GM18907 (cell line): ENCODE results near the gene LUC7L3.
"Not testable (repeated sequence)": the region's sequence is repeated elsewhere in the genome, so short reads cannot be mapped to it uniquely, and the experiment has no call there.

Experiments used
- ATAC-seq: cut with Tn5 transposase; IDR thresholded peaks from one replicate; pipeline ENCODE4 v1.9.1; 2021; ENCODE audit warnings: mild to moderate bottlenecking, moderate library complexity; ENCODE audit not compliant: unreplicated experiment

Gene LUC7L3

DNA sequence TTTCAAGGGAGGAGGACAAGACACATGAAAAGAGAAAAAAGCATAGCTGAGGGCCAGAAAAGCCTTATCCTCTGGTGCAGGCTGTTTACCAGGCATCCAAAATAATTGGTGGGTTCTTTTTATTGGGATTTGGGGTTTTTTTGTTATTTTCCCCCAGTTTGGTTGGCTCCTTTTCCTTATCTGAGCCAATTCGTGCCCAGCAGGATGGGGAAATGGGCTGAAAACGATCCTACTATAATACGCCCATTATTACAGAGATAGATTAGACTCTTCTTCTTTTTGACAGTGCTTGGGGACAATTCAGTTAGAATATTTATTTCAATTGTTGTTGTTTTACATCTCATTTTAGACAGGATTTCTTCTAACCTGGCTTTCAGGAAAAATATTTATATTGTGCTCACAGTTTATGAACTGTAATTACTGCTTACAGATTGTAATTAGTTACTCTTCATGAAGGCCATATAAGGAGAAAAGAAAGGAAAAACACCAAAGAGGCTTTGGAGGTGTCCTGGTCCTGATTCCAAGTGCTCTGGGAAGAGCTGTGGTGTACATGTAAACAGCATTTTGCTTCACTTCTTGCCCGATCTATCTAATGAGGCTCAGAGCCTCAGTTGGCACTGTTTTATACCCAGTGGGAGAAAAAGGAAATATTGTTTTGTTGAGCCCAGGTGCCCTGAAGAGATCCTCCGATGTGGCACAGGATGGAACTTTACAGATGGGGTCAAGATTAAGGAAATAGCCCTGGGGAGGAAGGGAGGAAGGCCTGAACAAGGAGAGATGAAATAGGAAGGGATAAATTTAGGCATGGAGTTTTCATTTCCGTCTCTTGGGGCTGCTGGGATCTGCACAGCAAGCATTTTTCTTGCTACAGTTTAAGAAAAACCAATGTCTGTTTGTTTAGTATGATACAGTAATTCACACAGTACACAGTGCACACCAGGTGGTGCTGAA is 11.1 kb upstream of the LUC7L3 start:
- peak; percentile 8 for ATAC-seq

DNA sequence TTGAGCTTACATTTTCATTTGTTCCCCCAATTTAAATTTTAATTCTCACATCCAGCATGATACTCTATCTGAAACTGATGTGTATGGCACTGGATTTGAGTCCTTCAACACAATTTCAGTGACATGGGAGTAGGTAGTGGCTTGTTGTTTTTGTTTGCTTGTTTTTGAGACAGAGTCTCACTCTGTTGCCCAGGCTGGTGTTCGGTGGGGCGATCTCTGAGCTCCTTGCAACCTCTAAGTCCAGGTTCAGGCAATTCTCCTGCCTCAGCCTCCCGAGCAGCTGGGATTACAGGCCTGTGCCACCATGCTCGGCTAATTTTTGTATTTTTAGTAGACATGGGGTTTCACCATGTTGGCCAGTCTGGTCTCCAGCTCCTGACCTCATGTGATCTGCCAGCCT is 10.3 kb upstream of the LUC7L3 start:
- not testable (repeated sequence) for ATAC-seq

DNA sequence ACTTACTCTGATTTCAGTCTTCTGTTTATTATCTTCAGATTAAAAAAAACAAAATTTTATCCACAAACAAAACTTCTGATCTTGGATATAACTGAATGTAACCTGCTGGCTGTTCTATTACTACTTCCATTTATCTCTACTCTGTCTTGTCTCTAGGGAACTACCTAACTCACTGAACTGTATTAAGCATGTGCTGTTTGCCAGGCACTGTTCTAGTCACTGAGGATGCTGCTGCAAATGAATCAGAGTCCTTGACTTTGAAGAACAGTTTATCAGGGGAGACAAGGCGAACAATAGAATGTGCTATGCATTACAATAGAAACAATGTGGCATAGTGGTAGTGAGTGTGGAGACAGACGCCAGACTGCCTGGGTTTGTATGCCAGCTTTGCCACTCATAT is 9.4 kb upstream of the LUC7L3 start:
- ATAC-seq, result no peak

GRCh38 chr17:50710650-50711049 is 8.8 kb upstream of the LUC7L3 start:
- no peak for ATAC-seq

DNA sequence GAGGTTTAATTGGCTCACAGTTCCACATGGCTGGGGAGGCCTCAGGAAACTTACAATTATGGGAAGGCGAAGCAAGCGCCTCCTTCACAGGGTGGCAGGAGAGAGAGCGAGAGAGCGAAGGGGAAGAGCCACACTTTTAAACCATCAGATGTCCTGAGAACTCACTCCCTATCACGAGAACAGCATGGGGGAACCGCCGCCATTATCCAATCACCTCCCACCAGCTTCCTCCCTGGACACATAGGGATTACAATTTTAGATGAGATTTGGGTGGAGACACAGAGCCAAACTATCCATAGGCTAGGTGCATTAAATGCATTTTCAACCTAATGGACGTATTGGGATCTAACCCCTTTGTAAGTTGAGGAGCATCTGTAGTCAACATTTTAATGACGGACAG is 6.8 kb upstream of the LUC7L3 start:
- ATAC-seq, result no peak

GRCh38 chr17:50715471-50715870 is 3.9 kb upstream of the LUC7L3 start:
- no peak for ATAC-seq

- no peak for ATAC-seq
Measured at GRCh38 chr17:50719924-50720794, 756 bp downstream of the LUC7L3 start.

DNA sequence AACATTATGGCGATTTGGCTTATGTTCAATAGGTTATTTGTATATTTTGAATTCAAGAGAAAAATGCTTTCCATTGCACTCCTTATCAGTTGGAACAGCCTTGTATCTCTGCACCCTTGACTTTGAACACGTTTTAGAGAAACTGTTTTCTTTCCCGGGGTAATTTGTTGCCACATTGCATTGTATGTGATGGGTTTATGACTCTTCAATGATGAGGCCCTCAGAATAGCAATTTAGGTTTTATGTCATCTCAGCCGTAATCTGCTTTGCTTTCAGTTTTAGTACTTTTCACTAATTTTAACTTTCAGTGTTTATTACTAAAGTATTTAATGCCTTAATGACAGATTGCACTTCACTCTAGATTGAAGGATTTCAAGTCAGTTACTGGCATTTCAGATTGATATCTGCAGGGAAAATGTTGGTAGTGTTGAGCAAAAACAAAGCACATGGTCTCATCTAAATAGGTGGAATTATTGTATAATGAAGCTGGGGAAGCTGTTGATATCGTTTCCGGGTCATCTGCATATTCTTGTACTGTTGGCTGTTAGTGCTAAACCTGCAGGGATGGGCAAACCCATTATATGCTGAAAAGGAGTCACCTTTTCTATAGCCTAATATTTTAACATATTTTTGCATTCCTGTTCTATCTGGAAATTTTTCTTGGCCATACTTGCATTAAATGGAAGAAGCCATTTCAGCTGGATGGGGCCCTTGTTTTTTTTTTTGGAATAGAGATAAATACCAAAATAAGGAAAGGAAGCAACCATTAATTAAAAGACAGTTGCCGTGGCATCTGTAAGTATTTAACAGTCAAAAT is 2.0 kb downstream of the LUC7L3 start:
- ATAC-seq, result no peak

DNA sequence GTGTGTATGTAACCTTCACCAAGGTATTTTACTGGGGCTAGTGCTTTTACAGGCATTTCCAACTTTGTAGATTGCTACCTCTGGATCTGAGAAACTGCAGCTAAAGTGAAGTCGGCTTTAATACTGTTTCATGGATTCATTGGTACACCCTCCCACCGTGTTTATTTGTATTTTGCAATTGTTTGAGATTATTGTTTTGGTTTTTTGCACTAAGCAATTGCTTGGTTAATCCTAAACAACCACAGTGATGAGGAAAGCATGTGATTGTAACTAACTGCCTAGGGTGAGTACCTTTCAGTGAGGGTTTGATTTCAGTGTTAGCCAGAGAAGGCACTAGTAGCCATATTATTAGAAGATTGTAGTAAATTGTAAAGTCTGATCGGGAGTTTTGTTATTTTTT is 3.3 kb downstream of the LUC7L3 start:
- no peak for ATAC-seq

DNA sequence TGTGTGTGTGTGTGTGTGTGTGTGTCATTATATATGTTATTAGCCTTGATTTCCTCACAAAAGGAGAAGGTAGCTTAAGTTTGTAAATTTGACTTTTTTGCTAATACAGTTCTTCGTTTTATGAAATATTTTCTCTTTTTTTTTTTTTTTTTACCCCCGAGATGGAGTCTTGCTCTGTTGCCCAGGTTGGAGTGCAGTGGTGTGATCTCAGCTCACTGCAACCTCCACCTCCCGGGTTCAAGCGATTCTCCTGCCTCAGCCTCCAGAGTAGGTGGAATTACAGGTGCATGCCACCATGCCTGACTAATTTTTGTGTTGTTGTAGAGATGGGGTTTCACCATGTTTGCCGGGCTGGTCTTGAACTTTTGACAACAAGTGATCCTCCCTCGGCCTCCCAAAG is 5.2 kb downstream of the LUC7L3 start:
- not testable (repeated sequence) for ATAC-seq

- ATAC-seq, result no peak
Measured at GRCh38 chr17:50725769-50726655, 6.6 kb downstream of the LUC7L3 start.

DNA sequence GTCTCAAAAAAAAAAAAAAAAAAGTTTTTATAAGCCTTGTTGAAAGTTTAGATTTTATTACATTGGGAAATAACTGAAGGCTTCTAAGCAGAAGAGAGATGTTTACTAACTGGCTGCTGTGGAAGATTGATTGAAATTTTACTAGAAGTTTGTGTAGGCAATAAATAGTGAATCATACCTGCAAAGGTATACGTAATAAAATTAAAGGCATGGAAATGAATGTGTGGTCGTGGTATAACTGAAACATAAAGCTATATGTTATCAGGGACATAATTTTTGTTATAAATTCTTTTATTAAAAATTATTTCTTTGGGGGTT is 8.7 kb downstream of the LUC7L3 start:
- ATAC-seq, result no peak

DNA sequence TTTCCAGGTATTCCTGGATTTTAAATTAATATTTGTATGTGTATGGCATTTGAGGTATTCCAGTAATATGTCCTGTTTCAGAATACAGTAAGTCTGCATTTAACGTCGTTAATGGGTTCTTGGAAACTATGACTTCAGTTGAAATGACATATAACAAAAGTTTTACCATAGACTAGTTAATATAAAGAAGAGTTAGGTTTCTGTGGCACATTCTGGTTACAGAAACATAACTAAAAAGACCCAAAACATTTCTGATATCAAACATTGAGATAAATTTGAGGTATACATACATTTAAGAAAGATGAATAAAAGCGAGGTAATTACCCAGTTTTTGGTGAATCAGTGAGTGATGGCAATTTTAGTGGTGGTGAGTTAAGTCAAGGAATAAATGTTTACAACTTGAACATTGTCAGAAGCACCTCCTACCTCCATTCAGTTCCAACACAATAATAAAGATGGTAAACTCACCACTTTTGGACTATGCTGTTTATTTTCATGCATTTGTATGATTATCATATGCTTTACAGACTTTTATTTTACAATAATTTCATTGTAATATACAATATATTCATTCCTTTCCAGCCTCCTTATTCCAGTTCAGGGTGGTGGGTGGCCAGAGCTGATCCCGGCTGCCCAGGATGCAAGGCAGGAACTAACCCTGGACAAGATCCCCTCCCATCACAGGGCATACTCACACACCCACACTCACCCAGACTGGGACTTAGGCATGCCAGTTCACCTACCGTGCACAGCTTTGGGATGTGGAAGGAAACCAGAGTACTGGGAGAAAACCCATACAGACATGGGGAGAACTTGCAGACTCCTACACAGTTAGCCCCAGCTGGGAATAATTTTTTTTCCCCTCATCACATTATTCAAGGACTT is 9.7 kb downstream of the LUC7L3 start:
- ATAC-seq, result no peak

DNA sequence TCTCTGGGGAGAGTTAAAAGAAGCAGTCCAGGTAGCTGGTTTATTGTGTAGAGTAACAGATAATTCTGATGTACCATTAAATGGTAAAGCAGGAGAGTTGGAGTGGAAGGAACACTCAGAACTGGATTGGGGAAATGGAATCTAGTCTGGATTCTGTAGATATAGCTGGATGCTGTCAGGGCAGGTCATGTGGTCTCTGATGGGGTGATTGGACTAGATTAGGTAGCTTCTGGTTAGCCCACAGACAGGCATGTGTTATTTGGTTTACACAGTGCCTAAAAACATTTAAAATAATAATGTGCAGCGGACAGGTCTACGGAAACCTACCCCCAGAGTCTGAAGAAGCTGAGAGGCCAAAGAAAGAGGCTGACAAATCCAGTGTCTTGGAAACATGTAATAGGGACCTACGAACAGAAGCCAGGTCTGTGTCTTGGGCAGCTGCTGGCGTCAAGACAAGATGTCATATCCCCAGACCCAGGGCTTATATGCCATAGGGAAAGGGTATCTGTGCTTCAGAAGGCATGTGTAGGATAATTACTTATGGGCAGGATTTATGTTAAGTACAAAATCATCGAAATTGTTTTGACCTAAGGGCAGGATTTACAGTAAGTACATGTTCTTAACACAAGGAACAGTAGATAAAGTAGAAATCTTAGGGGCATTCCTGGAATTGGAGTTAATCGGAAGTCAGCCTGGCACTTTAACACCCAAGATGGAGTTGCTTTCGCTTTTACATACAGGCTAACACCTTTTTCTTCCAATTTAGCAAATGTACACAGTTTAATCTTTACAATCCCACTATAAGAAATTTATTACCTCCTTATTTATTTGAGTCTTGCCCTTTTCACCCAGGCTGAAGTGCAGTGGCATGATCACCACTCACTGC is 12.4 kb downstream of the LUC7L3 start:
- ATAC-seq, result no peak

- ATAC-seq, result no peak
Measured at GRCh38 chr17:50735287-50735686, 15.9 kb downstream of the LUC7L3 start.

GRCh38 chr17:50737118-50737698 is 17.8 kb downstream of the LUC7L3 start:
- no peak for ATAC-seq

DNA sequence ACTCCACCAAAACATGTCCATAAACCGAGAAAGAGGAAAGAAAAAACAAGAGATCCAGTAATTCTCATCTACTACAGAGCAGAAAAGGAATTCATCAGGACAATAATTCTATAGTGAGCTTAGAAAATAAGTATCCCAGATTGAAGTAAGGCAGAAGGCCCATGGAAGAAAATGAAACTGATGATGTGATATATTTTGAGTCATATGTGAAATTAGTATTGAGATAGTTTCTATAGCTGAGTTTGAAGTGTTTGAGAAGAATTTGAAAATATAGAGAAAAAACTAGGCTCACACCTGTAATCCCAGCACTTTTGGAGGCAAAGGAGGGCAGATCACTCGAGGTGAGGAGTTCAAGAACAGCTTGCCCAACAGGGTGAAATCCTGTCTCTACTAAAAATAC is 19.7 kb downstream of the LUC7L3 start:
- no peak for ATAC-seq

DNA sequence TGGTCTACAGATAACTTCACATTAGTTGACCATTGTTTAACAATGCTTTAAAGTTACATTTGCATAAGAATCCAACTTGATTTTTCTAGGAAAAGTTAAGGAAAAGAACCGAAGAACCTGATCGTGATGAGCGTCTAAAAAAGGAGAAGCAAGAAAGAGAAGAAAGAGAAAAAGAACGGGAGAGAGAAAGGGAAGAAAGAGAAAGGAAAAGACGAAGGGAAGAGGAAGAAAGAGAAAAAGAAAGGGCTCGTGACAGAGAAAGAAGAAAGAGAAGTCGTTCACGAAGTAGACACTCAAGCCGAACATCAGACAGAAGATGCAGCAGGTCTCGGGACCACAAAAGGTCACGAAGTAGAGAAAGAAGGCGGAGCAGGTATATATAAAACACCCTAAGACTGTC is 26.2 kb downstream of the LUC7L3 start:
- ATAC-seq, result no peak
